ENCODE measurements around the gene CHST15. TPM values are rescaled to one million over a fixed set of nuclear protein-coding genes. Genes with fewer than 3 reads are reported as not detected.

CHST15 gene
- total RNA-seq, 1 donor from 2014 or later: 11.1 TPM

GRCh38 chr10:124126145-124126982 is 33.0 kb upstream of the CHST15 start:
- Histone ChIP-seq H3K27me3 (ENCODE audit: control insufficient read depth, insufficient read depth, low read length) (no peaks in the 10 kb centered on the region), H3K4me3 (ENCODE audit: low read depth, low read length) (no peak overlapping the region), H3K36me3 (ENCODE audit: control insufficient read depth, insufficient read depth, low read length) (no peaks in the 10 kb centered on the region)
- DNase-seq (ENCODE audit: low read depth) (no peak), FAIRE-seq (no peak)
- no peak for TF ChIP-seq CTCF (IDR thresholded peaks at IDR 0.05; ENCODE audit: insufficient read depth, low read length, severe bottlenecking)

GRCh38 chr10:124125305-124126116 is 32.1 kb upstream of the CHST15 start:
- Histone ChIP-seq H3K4me3 (ENCODE audit: low read depth, low read length) (no peak overlapping the region), H3K27me3 (ENCODE audit: control insufficient read depth, insufficient read depth, low read length) (no peaks in the 10 kb centered on the region), H3K36me3 (ENCODE audit: control insufficient read depth, insufficient read depth, low read length) (no peaks in the 10 kb centered on the region)
- peak; percentile 50 for TF ChIP-seq CTCF (IDR thresholded peaks at IDR 0.05; ENCODE audit: insufficient read depth, low read length, severe bottlenecking)
- DNase-seq (ENCODE audit: low read depth) (peak; percentile 24), FAIRE-seq (no peak)

GRCh38 chr10:124124769-124125161 is 31.4 kb upstream of the CHST15 start:
- no peak for TF ChIP-seq CTCF (IDR thresholded peaks at IDR 0.05; ENCODE audit: insufficient read depth, low read length, severe bottlenecking)
- Histone ChIP-seq H3K4me3 (ENCODE audit: low read depth, low read length) (no peak overlapping the region), H3K36me3 (ENCODE audit: control insufficient read depth, insufficient read depth, low read length) (no peaks in the 10 kb centered on the region), H3K27me3 (ENCODE audit: control insufficient read depth, insufficient read depth, low read length) (no peaks in the 10 kb centered on the region)
- no peak for DNase-seq (ENCODE audit: low read depth)
- FAIRE-seq: no peak

- no peak overlapping the region for H3K4me3 ChIP-seq (ENCODE audit: low read depth, low read length)
- TF ChIP-seq CTCF (IDR thresholded peaks at IDR 0.05; ENCODE audit: insufficient read depth, low read length, severe bottlenecking): no peak
- FAIRE-seq (no peak), DNase-seq (ENCODE audit: low read depth) (no peak)
- H3K36me3 ChIP-seq (ENCODE audit: control insufficient read depth, insufficient read depth, low read length): no peaks in the 10 kb centered on the region
- no peaks in the 10 kb centered on the region for H3K27me3 ChIP-seq (ENCODE audit: control insufficient read depth, insufficient read depth, low read length)
Observed at GRCh38 chr10:124124123-124124768, 30.8 kb upstream of the CHST15 start.

GRCh38 chr10:124123156-124123555 is 29.8 kb upstream of the CHST15 start:
- no peak for FAIRE-seq

More at GRCh38 chr10:124123156-124123555, 29.8 kb upstream of the CHST15 start:
- no peaks in the 10 kb centered on the region for H3K36me3 ChIP-seq (ENCODE audit: control insufficient read depth, insufficient read depth, low read length)
- TF ChIP-seq CTCF (IDR thresholded peaks at IDR 0.05; ENCODE audit: insufficient read depth, low read length, severe bottlenecking): no peak
- H3K4me3 ChIP-seq (ENCODE audit: low read depth, low read length): no peak overlapping the region
- no peak for DNase-seq (ENCODE audit: low read depth)
- H3K27me3 ChIP-seq (ENCODE audit: control insufficient read depth, insufficient read depth, low read length): no peaks in the 10 kb centered on the region
